GM23338 (cell line): ENCODE data around the gene IGF1R. TPM values are rescaled to one million over a fixed set of nuclear protein-coding genes. Genes with fewer than 3 reads are reported as not detected.

ENCODE experiments used
- ATAC-seq: fragments of 200-7000 bp; cut with Tn5 transposase; 3 replicates; pipeline ENCODE4 v1.9.1; 2020
- DNase-seq: peaks from one replicate; pipeline ENCODE4 v3.0.0-alpha.2; 2015; ENCODE audit warnings: low spot score
- H2AFZ ChIP-seq: fragments of 200-600 bp; sonication (generic); 2 replicates; pipeline ENCODE4 v1.8.0; 2016; ENCODE audit warnings: antibody characterized with exemption, mild to moderate bottlenecking, moderate library complexity
- H3F3A ChIP-seq: fragments of 200-600 bp; sonication (generic); replicated peaks from 2 replicates; pipeline ENCODE4 v1.8.0; 2017; ENCODE audit warnings: antibody characterized with exemption, mixed run types, low read depth
- H3K27ac ChIP-seq: fragments of 200-600 bp; sonication (generic); 2 replicates; pipeline ENCODE4 v1.6.1; 2016; ENCODE audit warnings: low read depth
- H3K27me3 ChIP-seq: fragments of 200-600 bp; sonication (generic); 2 replicates; pipeline ENCODE4 v1.8.0; 2016; ENCODE audit warnings: mild to moderate bottlenecking, mixed run types, moderate library complexity; ENCODE audit not compliant: insufficient read depth
- H3K36me3 ChIP-seq: fragments of 200-600 bp; sonication (generic); 2 replicates; pipeline ENCODE4 v1.8.0; 2016; ENCODE audit warnings: mild to moderate bottlenecking; ENCODE audit not compliant: insufficient read depth
- H3K4me1 ChIP-seq: fragments of 200-600 bp; sonication (generic); 2 replicates; pipeline ENCODE4 v1.8.0; 2016; ENCODE audit warnings: mild to moderate bottlenecking, moderate library complexity; ENCODE audit not compliant: insufficient read depth
- H3K4me2 ChIP-seq: fragments of 200-600 bp; sonication (generic); 2 replicates; pipeline ENCODE4 v1.7.1; 2017; ENCODE audit warnings: mixed run types
- H3K4me3 ChIP-seq: fragments of 200-600 bp; sonication (generic); 2 replicates; pipeline ENCODE4 v1.6.1; 2016; ENCODE audit warnings: mixed run types
- H3K79me2 ChIP-seq: fragments of 200-600 bp; sonication (generic); replicated peaks from 2 replicates; pipeline ENCODE4 v1.8.0; 2017; ENCODE audit warnings: mild to moderate bottlenecking; ENCODE audit not compliant: insufficient read depth
- H3K9me2 ChIP-seq: fragments of 200-600 bp; sonication (generic); 2 replicates; pipeline ENCODE4 v1.8.0; 2017; ENCODE audit not compliant: insufficient read depth
- H4K20me1 ChIP-seq: fragments of 200-600 bp; sonication (generic); replicated peaks from 2 replicates; pipeline ENCODE4 v1.8.0; 2017; ENCODE audit warnings: mild to moderate bottlenecking; ENCODE audit not compliant: insufficient read depth
- H3K27ac Mint-ChIP-seq: 2 replicates; pipeline ENCODE4 v1.8.0; 2020; ENCODE audit warnings: inconsistent platforms, mild to moderate bottlenecking, moderate library complexity, mixed read lengths
- H3K27me3 Mint-ChIP-seq: 3 replicates; pipeline ENCODE4 v1.8.0; 2022; ENCODE audit warnings: low read depth, mild to moderate bottlenecking, moderate library complexity, mixed read lengths, inconsistent platforms; ENCODE audit not compliant: insufficient read depth, poor library complexity
- H3K36me3 Mint-ChIP-seq: 3 replicates; pipeline ENCODE4 v1.8.0; 2021; ENCODE audit warnings: low read depth, mild to moderate bottlenecking, inconsistent platforms, moderate library complexity, mixed read lengths
- H3K4me1 Mint-ChIP-seq: 3 replicates; pipeline ENCODE4 v1.8.0; 2020; ENCODE audit warnings: mild to moderate bottlenecking, inconsistent platforms, mixed read lengths
- H3K4me3 Mint-ChIP-seq: 3 replicates; pipeline ENCODE4 v1.8.0; 2021; ENCODE audit warnings: moderate library complexity, mild to moderate bottlenecking, inconsistent platforms, mixed read lengths
- H3K9me3 Mint-ChIP-seq: 3 replicates; pipeline ENCODE4 v1.8.0; 2020; ENCODE audit warnings: moderate library complexity, mild to moderate bottlenecking, inconsistent platforms, mixed read lengths
- CREB1 ChIP-seq: fragments of 250-450 bp; sonication (Bioruptor Pico); IDR thresholded peaks from 2 replicates; pipeline ENCODE4 v1.5.0; 2020; ENCODE audit warnings: low read depth, mild to moderate bottlenecking, moderate library complexity
- EZH2 ChIP-seq: fragments of 200-600 bp; sonication (generic); IDR thresholded peaks from one replicate; pipeline ENCODE4 v1.8.0; 2017; ENCODE audit warnings: antibody characterized with exemption, mild to moderate bottlenecking, low read depth; ENCODE audit not compliant: unreplicated experiment
- EZH2phosphoT487 ChIP-seq: fragments of 200-600 bp; sonication (generic); IDR thresholded peaks from one replicate; pipeline ENCODE4 v1.8.1; 2018; ENCODE audit warnings: antibody characterized with exemption; ENCODE audit not compliant: unreplicated experiment
- JUNB ChIP-seq: IDR thresholded peaks from one replicate; pipeline ENCODE4 v1.6.1; 2016; ENCODE audit warnings: antibody characterized with exemption; ENCODE audit not compliant: unreplicated experiment
- NANOG ChIP-seq: IDR thresholded peaks from 2 replicates; pipeline ENCODE4 v1.6.1; 2016; ENCODE audit warnings: antibody characterized with exemption, borderline replicate concordance
- POLR2AphosphoS5 ChIP-seq: IDR thresholded peaks from 2 replicates; pipeline ENCODE4 v1.6.1; 2016; ENCODE audit warnings: antibody characterized with exemption, low read depth
- STAT1 ChIP-seq: IDR thresholded peaks from one replicate; pipeline ENCODE4 v1.6.1; 2016; ENCODE audit warnings: antibody characterized with exemption; ENCODE audit not compliant: unreplicated experiment
- ZNF114 ChIP-seq: fragments of 250-450 bp; sonication (Bioruptor Pico); IDR thresholded peaks from 2 replicates; pipeline ENCODE4 v1.5.0; 2020; ENCODE audit warnings: mild to moderate bottlenecking, moderate library complexity
- ZNF331 ChIP-seq: fragments of 250-450 bp; sonication (Bioruptor Pico); IDR thresholded peaks from 2 replicates; pipeline ENCODE4 v1.5.0; 2020; ENCODE audit warnings: low read depth, mild to moderate bottlenecking, moderate library complexity
- polyA plus RNA-seq: library from polyadenylated mRNA; unstranded; fragments of >200 nt; fragmentation: Nextera tagmentation; extraction: Ambion mirVana; gene quantifications from 2 replicates; pipeline ENCODE4 v1.2.1, GENCODE V29; 2016
- total RNA-seq: library from RNA; depleted of rRNA; stranded (reverse); fragments of >200 nt; shearing (Covaris generic); gene quantifications from 2 replicates; pipeline ENCODE4 v1.2.3, GENCODE V29; 2014
- TF ChIP-seq, protein P1 (sequence below): IDR thresholded peaks from one replicate; pipeline ENCODE4 v1.6.1; 2018; ENCODE audit warnings: antibody characterized with exemption; ENCODE audit not compliant: unreplicated experiment
- TF ChIP-seq, protein P2 (sequence below): fragments of 250-450 bp; sonication (Bioruptor Pico); IDR thresholded peaks from 2 replicates; pipeline ENCODE4 v1.5.0; 2020; ENCODE audit warnings: mild to moderate bottlenecking, moderate library complexity
- TF ChIP-seq, protein P3 (sequence below), 2 experiments: fragments of 200-600 bp in 1 of 2; sonication (generic) in 1 of 2; conservative IDR thresholded peaks; 2 replicates each; pipeline versions ENCODE4 v1.5.1 to v1.6.1; 2016 to 2017; ENCODE audit warnings: antibody characterized with exemption in 2 of 2, low read depth in 2 of 2, mild to moderate bottlenecking in 2 of 2, moderate library complexity in 1 of 2
- TF ChIP-seq, protein P4 (sequence below): IDR thresholded peaks from 2 replicates; pipeline ENCODE4 v1.6.1; 2016; ENCODE audit warnings: antibody characterized with exemption

IGF1R gene
- total and polyA plus RNA-seq, 2 experiments from 2014 or later = 20.4 to 92.2 TPM

DNA sequence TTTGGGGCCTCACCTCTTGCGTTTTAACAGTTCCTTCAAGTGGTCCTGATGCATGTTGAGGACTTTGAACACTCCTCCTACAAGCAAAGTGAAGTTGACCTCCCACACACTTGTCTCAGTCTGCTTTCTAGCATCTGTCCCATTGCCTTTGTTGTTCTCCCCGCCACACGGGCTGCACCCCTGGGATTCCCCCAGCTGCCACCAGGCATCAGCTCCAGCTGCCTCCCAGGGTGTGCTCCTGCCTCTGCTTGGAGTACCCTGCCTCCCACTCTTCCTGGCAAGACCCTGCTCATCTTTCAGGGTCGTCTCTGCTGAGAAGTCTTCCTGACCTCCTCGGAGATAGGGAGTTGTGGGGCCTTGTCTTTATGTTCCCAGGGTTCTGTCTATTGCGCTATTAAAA is 52.2 kb downstream of the IGF1R start:
- peak overlapping the region; percentile 33 for H3K4me2 ChIP-seq
- H4K20me1 ChIP-seq = peaks cover 79% of the 10 kb centered on the region
- peaks cover 2% of the 10 kb centered on the region for H3K27me3 Mint-ChIP-seq
- peaks cover 80% of the 10 kb centered on the region for H3K4me1 ChIP-seq
- H3K27ac ChIP-seq = no peak overlapping the region
- peaks cover 100% of the 10 kb centered on the region for H3K79me2 ChIP-seq
- TF ChIP-seq, protein P1, sequence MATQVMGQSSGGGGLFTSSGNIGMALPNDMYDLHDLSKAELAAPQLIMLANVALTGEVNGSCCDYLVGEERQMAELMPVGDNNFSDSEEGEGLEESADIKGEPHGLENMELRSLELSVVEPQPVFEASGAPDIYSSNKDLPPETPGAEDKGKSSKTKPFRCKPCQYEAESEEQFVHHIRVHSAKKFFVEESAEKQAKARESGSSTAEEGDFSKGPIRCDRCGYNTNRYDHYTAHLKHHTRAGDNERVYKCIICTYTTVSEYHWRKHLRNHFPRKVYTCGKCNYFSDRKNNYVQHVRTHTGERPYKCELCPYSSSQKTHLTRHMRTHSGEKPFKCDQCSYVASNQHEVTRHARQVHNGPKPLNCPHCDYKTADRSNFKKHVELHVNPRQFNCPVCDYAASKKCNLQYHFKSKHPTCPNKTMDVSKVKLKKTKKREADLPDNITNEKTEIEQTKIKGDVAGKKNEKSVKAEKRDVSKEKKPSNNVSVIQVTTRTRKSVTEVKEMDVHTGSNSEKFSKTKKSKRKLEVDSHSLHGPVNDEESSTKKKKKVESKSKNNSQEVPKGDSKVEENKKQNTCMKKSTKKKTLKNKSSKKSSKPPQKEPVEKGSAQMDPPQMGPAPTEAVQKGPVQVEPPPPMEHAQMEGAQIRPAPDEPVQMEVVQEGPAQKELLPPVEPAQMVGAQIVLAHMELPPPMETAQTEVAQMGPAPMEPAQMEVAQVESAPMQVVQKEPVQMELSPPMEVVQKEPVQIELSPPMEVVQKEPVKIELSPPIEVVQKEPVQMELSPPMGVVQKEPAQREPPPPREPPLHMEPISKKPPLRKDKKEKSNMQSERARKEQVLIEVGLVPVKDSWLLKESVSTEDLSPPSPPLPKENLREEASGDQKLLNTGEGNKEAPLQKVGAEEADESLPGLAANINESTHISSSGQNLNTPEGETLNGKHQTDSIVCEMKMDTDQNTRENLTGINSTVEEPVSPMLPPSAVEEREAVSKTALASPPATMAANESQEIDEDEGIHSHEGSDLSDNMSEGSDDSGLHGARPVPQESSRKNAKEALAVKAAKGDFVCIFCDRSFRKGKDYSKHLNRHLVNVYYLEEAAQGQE = no peak
- no peak for TF ChIP-seq POLR2AphosphoS5
- TF ChIP-seq JUNB = no peak
- no peak for TF ChIP-seq ZNF331 (CRISPR knock-in tag)
- TF ChIP-seq, protein P2, sequence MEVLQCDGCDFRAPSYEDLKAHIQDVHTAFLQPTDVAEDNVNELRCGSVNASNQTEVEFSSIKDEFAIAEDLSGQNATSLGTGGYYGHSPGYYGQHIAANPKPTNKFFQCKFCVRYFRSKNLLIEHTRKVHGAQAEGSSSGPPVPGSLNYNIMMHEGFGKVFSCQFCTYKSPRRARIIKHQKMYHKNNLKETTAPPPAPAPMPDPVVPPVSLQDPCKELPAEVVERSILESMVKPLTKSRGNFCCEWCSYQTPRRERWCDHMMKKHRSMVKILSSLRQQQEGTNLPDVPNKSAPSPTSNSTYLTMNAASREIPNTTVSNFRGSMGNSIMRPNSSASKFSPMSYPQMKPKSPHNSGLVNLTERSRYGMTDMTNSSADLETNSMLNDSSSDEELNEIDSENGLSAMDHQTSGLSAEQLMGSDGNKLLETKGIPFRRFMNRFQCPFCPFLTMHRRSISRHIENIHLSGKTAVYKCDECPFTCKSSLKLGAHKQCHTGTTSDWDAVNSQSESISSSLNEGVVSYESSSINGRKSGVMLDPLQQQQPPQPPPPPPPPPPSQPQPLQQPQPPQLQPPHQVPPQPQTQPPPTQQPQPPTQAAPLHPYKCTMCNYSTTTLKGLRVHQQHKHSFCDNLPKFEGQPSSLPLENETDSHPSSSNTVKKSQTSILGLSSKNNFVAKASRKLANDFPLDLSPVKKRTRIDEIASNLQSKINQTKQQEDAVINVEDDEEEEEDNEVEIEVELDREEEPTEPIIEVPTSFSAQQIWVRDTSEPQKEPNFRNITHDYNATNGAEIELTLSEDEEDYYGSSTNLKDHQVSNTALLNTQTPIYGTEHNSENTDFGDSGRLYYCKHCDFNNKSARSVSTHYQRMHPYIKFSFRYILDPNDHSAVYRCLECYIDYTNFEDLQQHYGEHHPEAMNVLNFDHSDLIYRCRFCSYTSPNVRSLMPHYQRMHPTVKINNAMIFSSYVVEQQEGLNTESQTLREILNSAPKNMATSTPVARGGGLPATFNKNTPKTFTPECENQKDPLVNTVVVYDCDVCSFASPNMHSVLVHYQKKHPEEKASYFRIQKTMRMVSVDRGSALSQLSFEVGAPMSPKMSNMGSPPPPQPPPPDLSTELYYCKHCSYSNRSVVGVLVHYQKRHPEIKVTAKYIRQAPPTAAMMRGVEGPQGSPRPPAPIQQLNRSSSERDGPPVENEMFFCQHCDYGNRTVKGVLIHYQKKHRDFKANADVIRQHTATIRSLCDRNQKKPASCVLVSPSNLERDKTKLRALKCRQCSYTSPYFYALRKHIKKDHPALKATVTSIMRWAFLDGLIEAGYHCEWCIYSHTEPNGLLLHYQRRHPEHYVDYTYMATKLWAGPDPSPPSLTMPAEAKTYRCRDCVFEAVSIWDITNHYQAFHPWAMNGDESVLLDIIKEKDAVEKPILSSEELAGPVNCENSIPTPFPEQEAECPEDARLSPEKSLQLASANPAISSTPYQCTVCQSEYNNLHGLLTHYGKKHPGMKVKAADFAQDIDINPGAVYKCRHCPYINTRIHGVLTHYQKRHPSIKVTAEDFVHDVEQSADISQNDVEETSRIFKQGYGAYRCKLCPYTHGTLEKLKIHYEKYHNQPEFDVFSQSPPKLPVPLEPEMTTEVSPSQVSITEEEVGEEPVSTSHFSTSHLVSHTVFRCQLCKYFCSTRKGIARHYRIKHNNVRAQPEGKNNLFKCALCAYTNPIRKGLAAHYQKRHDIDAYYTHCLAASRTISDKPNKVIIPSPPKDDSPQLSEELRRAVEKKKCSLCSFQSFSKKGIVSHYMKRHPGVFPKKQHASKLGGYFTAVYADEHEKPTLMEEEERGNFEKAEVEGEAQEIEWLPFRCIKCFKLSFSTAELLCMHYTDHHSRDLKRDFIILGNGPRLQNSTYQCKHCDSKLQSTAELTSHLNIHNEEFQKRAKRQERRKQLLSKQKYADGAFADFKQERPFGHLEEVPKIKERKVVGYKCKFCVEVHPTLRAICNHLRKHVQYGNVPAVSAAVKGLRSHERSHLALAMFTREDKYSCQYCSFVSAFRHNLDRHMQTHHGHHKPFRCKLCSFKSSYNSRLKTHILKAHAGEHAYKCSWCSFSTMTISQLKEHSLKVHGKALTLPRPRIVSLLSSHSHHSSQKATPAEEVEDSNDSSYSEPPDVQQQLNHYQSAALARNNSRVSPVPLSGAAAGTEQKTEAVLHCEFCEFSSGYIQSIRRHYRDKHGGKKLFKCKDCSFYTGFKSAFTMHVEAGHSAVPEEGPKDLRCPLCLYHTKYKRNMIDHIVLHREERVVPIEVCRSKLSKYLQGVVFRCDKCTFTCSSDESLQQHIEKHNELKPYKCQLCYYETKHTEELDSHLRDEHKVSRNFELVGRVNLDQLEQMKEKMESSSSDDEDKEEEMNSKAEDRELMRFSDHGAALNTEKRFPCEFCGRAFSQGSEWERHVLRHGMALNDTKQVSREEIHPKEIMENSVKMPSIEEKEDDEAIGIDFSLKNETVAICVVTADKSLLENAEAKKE (CRISPR knock-in tag) = no peak
- TF ChIP-seq, protein P3, sequence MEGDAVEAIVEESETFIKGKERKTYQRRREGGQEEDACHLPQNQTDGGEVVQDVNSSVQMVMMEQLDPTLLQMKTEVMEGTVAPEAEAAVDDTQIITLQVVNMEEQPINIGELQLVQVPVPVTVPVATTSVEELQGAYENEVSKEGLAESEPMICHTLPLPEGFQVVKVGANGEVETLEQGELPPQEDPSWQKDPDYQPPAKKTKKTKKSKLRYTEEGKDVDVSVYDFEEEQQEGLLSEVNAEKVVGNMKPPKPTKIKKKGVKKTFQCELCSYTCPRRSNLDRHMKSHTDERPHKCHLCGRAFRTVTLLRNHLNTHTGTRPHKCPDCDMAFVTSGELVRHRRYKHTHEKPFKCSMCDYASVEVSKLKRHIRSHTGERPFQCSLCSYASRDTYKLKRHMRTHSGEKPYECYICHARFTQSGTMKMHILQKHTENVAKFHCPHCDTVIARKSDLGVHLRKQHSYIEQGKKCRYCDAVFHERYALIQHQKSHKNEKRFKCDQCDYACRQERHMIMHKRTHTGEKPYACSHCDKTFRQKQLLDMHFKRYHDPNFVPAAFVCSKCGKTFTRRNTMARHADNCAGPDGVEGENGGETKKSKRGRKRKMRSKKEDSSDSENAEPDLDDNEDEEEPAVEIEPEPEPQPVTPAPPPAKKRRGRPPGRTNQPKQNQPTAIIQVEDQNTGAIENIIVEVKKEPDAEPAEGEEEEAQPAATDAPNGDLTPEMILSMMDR (conservative IDR thresholded peaks at IDR 0.05; ENCODE audit: low read depth in 2 of 2) = no peak
- no peak for TF ChIP-seq NANOG
- no peak for TF ChIP-seq ZNF114 (CRISPR knock-in tag)
- TF ChIP-seq CREB1 (CRISPR knock-in tag) = no peak
- no peak for TF ChIP-seq EZH2
- TF ChIP-seq STAT1 = no peak
- TF ChIP-seq, protein P4, sequence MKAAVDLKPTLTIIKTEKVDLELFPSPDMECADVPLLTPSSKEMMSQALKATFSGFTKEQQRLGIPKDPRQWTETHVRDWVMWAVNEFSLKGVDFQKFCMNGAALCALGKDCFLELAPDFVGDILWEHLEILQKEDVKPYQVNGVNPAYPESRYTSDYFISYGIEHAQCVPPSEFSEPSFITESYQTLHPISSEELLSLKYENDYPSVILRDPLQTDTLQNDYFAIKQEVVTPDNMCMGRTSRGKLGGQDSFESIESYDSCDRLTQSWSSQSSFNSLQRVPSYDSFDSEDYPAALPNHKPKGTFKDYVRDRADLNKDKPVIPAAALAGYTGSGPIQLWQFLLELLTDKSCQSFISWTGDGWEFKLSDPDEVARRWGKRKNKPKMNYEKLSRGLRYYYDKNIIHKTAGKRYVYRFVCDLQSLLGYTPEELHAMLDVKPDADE = no peak
- no peak for TF ChIP-seq EZH2phosphoT487
- H3K4me3 Mint-ChIP-seq = no peak overlapping the region
- peaks cover 52% of the 10 kb centered on the region for H3K4me1 Mint-ChIP-seq
- H3K4me3 ChIP-seq = no peak overlapping the region
- H3K9me2 ChIP-seq = no peaks in the 10 kb centered on the region
- H3K27me3 ChIP-seq = no peaks in the 10 kb centered on the region
- peak overlapping the region; percentile 51 for H3K27ac Mint-ChIP-seq
- no peaks in the 10 kb centered on the region for H3K36me3 ChIP-seq
- no peaks in the 10 kb centered on the region for H3K9me3 Mint-ChIP-seq
- no peak for DNase-seq
- ATAC-seq = peak; percentile 47
- no peaks in the 10 kb centered on the region for H3F3A ChIP-seq
- no peaks in the 10 kb centered on the region for H3K36me3 Mint-ChIP-seq
- H2AFZ ChIP-seq = no peak overlapping the region
